ENCODE data around the gene NUP50. TPM values are rescaled to one million over a fixed set of nuclear protein-coding genes. Genes with fewer than 3 reads are reported as not detected.

NUP50 gene
- total and polyA plus RNA-seq, 2 donors (not counting 1 experiment from before 2014, with no cell fraction given), result 9.1 to 105 TPM

DNA sequence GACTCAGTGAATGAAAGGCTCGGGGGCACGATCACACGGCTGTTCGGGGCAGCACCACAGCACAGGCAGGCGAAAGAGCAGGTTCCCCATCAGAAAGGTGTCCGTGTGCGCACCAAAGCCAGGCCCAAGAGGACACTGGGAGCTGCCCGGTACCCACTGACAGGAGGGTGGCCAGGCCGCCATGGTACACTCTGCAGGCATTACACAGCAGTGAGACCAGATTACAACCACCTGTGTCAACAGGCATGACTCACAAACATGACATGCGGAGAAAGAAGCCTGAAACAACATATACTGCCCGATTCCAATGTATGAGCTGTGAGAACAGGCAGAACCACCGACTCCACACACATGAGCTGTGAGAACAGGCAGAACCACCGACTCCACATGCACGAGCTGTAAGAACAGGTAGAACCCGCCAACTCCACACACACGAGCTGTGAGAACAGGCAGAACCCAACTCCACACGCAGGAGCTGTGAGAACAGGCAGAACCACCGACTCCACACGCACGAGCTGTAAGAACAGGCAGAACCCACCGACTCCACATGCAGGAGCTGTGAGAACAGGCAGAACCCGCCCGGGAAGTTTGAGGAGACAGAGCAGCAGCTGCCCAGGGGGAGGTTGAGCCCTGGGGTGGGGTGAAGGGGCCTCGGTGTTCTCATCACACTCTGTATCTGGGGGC, 44.4 kb downstream of the NUP50 start:
- Histone ChIP-seq H3K9ac (ENCODE audit: low read length) (no peak overlapping the region), H2AFZ (ENCODE audit: insufficient read depth, low read depth, low read length, poor library complexity, severe bottlenecking) (no peak overlapping the region), H3K79me2 (ENCODE audit: control insufficient read depth, insufficient read depth, low read length) (peaks cover 8% of the 10 kb centered on the region), H3K4me2 (replicated peaks; ENCODE audit: low read depth, low read length, poor library complexity, severe bottlenecking) (no peak overlapping the region), H4K20me1 (ENCODE audit: control insufficient read depth, insufficient read depth, low read length, poor library complexity, severe bottlenecking) (peaks cover 21% of the 10 kb centered on the region), H3K4me1 (ENCODE audit: control insufficient read depth in 2 of 2, insufficient read depth in 2 of 2, low read length in 2 of 2) (peaks cover 0 to 2% of the 10 kb centered on the region in 2 donors), H3K36me3 (replicated peaks in 1 of 2; ENCODE audit: control extremely low read depth in 1 of 2, control insufficient read depth in 1 of 2, extremely low read depth in 1 of 2, insufficient read depth in 2 of 2, low read length in 1 of 2) (peaks cover 0 to 50% of the 10 kb centered on the region in 2 experiments), H3K27ac (ENCODE audit: low read length in 2 of 2) (no peak overlapping the region), H3K27me3 (replicated peaks in 1 of 4; ENCODE audit: control extremely low read depth in 1 of 4, control insufficient read depth in 3 of 4, insufficient read depth in 4 of 4, low read length in 3 of 4) (no peaks in the 10 kb centered on the region), H3K4me3 (ENCODE audit: control extremely low read depth in 1 of 5, extremely low read depth in 1 of 5, insufficient read depth in 1 of 5, low read depth in 2 of 5, low read length in 4 of 5) (no peak overlapping the region), H3K9me3 (ENCODE audit: control extremely low read depth in 1 of 3, control insufficient read depth in 2 of 3, insufficient read depth in 1 of 3, low read length in 2 of 3) (peaks cover 0 to 2% (median 0%) of the 10 kb centered on the region in 3 donors)
- ATAC-seq (ENCODE audit: low read depth) (no peak), DNase-seq (no peak)
- Mint-ChIP-seq H3K27ac (no peak overlapping the region), H3K27me3 (no peaks in the 10 kb centered on the region), H3K4me3 (no peak overlapping the region), H3K4me1 (peaks cover 7% of the 10 kb centered on the region), H3K9me3 (ENCODE audit: insufficient read depth) (no peaks in the 10 kb centered on the region)
- ChIA-PET CTCF (interaction anchor here (0.7 to 1.3 kb wide), 2 partner anchors 27 to 157 kb away, joined by 3 to 4 read pairs; no protein-coding TSS in a partner anchor), POLR2A (no interaction called here)
- whole genome bisulfite sequencing (ENCODE audit: insufficient coverage), result 93% methylated on average over 24 of the region's 24 CpGs
- TF ChIP-seq EZH2 (IDR thresholded peaks at IDR 0.05; ENCODE audit: borderline replicate concordance, insufficient read depth, low read depth, low read length, poor library complexity, severe bottlenecking), result no peak
- TF ChIP-seq, protein P1, sequence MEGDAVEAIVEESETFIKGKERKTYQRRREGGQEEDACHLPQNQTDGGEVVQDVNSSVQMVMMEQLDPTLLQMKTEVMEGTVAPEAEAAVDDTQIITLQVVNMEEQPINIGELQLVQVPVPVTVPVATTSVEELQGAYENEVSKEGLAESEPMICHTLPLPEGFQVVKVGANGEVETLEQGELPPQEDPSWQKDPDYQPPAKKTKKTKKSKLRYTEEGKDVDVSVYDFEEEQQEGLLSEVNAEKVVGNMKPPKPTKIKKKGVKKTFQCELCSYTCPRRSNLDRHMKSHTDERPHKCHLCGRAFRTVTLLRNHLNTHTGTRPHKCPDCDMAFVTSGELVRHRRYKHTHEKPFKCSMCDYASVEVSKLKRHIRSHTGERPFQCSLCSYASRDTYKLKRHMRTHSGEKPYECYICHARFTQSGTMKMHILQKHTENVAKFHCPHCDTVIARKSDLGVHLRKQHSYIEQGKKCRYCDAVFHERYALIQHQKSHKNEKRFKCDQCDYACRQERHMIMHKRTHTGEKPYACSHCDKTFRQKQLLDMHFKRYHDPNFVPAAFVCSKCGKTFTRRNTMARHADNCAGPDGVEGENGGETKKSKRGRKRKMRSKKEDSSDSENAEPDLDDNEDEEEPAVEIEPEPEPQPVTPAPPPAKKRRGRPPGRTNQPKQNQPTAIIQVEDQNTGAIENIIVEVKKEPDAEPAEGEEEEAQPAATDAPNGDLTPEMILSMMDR (IDR thresholded peaks at IDR 0.05), result no peak
- intact Hi-C loops (cut with micrococcal nuclease), result no loop called here

DNA sequence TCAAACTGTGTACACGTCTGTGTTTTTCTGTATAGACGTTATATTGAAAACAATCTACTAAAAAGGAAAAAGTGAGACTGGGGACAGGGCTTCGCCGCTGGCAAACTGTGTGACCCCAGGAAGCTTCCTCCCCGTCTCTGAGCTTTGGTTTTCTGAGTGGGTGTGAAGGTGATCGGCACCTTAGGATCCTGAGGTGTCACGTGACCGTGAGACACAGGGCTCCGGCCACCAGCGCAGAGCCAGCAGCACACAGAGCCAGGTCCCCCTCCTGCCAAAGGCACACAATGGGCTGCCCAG, 44.9 kb downstream of the NUP50 start:
- Mint-ChIP-seq H3K27ac (no peak overlapping the region), H3K9me3 (ENCODE audit: insufficient read depth) (no peaks in the 10 kb centered on the region), H3K4me3 (no peak overlapping the region), H3K4me1 (peaks cover 13% of the 10 kb centered on the region), H3K27me3 (no peaks in the 10 kb centered on the region)
- ATAC-seq (ENCODE audit: low read depth), result no peak
- no peak overlapping the region for H2AFZ ChIP-seq (ENCODE audit: insufficient read depth, low read depth, low read length, poor library complexity, severe bottlenecking)
- H3K36me3 ChIP-seq (replicated peaks in 1 of 2; ENCODE audit: control extremely low read depth in 1 of 2, control insufficient read depth in 1 of 2, extremely low read depth in 1 of 2, insufficient read depth in 2 of 2, low read length in 1 of 2), result peaks cover 0 to 45% of the 10 kb centered on the region in 2 experiments
- H3K4me2 ChIP-seq (replicated peaks; ENCODE audit: low read depth, low read length, poor library complexity, severe bottlenecking), result no peak overlapping the region
- peaks cover 0 to 3% (median 0%) of the 10 kb centered on the region in 3 donors for H3K9me3 ChIP-seq (ENCODE audit: control extremely low read depth in 1 of 3, control insufficient read depth in 2 of 3, insufficient read depth in 1 of 3, low read length in 2 of 3)
- H3K9ac ChIP-seq (ENCODE audit: low read length), result no peak overlapping the region
- TF ChIP-seq, protein P1 (IDR thresholded peaks at IDR 0.05), result no peak
- TF ChIP-seq EZH2 (IDR thresholded peaks at IDR 0.05; ENCODE audit: borderline replicate concordance, insufficient read depth, low read depth, low read length, poor library complexity, severe bottlenecking), result no peak
- H3K4me3 ChIP-seq (ENCODE audit: control extremely low read depth in 1 of 5, extremely low read depth in 1 of 5, insufficient read depth in 1 of 5, low read depth in 2 of 5, low read length in 4 of 5), result no peak overlapping the region
- peaks cover 11% of the 10 kb centered on the region for H3K79me2 ChIP-seq (ENCODE audit: control insufficient read depth, insufficient read depth, low read length)
- peaks cover 23% of the 10 kb centered on the region for H4K20me1 ChIP-seq (ENCODE audit: control insufficient read depth, insufficient read depth, low read length, poor library complexity, severe bottlenecking)
- no peak overlapping the region for H3K27ac ChIP-seq (ENCODE audit: low read length in 2 of 2)
- intact Hi-C loops (cut with micrococcal nuclease), result no loop called here
- ChIA-PET CTCF (interaction anchor here (1.3 kb wide), 1 partner anchor 27 kb away, joined by 3 read pairs; no protein-coding TSS in a partner anchor), POLR2A (no interaction called here)
- no peaks in the 10 kb centered on the region for H3K27me3 ChIP-seq (replicated peaks in 1 of 4; ENCODE audit: control extremely low read depth in 1 of 4, control insufficient read depth in 3 of 4, insufficient read depth in 4 of 4, low read length in 3 of 4)
- DNase-seq, result no peak
- WGBS (ENCODE audit: insufficient coverage), result 90% methylated on average over 7 of the region's 10 CpGs
- H3K4me1 ChIP-seq (ENCODE audit: control insufficient read depth in 2 of 2, insufficient read depth in 2 of 2, low read length in 2 of 2), result peaks cover 5 to 7% of the 10 kb centered on the region in 2 donors
